Ectodermal cell (in vitro differentiated cells): Measurements from ENCODE around the gene PTPN4.

ENCODE experiments used
- H3K27ac ChIP-seq: 2 replicates; pipeline ENCODE4 v1.7.0; 2013; ENCODE audit warnings: mild to moderate bottlenecking, low read depth, low read length; ENCODE audit not compliant: insufficient read depth, poor library complexity, severe bottlenecking
- H3K27me3 ChIP-seq: 2 replicates; pipeline ENCODE4 v1.7.0; 2013; ENCODE audit warnings: mild to moderate bottlenecking, low read length; ENCODE audit not compliant: insufficient read depth, control insufficient read depth, poor library complexity, severe bottlenecking
- H3K36me3 ChIP-seq: one replicate; pipeline ENCODE4 v1.7.0; 2013; ENCODE audit warnings: low read length; ENCODE audit not compliant: control insufficient read depth, insufficient read depth
- H3K4me1 ChIP-seq: one replicate; pipeline ENCODE4 v1.7.0; 2013; ENCODE audit warnings: low read length; ENCODE audit not compliant: control insufficient read depth, insufficient read depth
- H3K4me3 ChIP-seq: 2 replicates; pipeline ENCODE4 v1.7.0; 2013; ENCODE audit warnings: low read depth, low read length, control low read depth; ENCODE audit not compliant: insufficient read depth
- H3K9me3 ChIP-seq: 2 replicates; pipeline ENCODE4 v1.7.0; 2013; ENCODE audit warnings: mild to moderate bottlenecking, low read length, moderate library complexity; ENCODE audit not compliant: control insufficient read depth
- WGBS, 2 experiments: methylation state at CpG; one replicate each; pipeline ENCODE4 v1.1.7; 2013; ENCODE audit warnings: missing lambda C conversion rate in 2 of 2; 5-methylcytosine and 5-hydroxymethylcytosine counted together

PTPN4 gene

GRCh38 chr2:119849838-119850565 is 90.3 kb downstream of the PTPN4 start:
- peaks cover 3% of the 10 kb centered on the region for H3K36me3 ChIP-seq
- H3K9me3 ChIP-seq: no peaks in the 10 kb centered on the region
- H3K27ac ChIP-seq: no peak overlapping the region
- no peak overlapping the region for H3K4me3 ChIP-seq
- H3K27me3 ChIP-seq: no peaks in the 10 kb centered on the region
- no peaks in the 10 kb centered on the region for H3K4me1 ChIP-seq
- WGBS, 2 experiments: 95 to 96% methylated on average over 3 to 4 of the region's 4 CpGs

- no peaks in the 10 kb centered on the region for H3K9me3 ChIP-seq
Observed at GRCh38 chr2:119852214-119852613, 92.5 kb downstream of the PTPN4 start.

GRCh38 chr2:119853777-119854399 is 94.2 kb downstream of the PTPN4 start:
- Histone ChIP-seq H3K36me3 (peaks cover 3% of the 10 kb centered on the region), H3K27me3 (no peaks in the 10 kb centered on the region), H3K9me3 (no peaks in the 10 kb centered on the region), H3K4me1 (no peaks in the 10 kb centered on the region), H3K27ac (no peak overlapping the region), H3K4me3 (no peak overlapping the region)
- 89 to 92% methylated on average over 8 of the region's 8 CpGs for WGBS, 2 experiments

More at GRCh38 chr2:119852214-119852613, 92.5 kb downstream of the PTPN4 start:
- H3K4me3 ChIP-seq: no peak overlapping the region
- 96 to 98% methylated on average over 6 of the region's 6 CpGs for WGBS, 2 experiments
- H3K27me3 ChIP-seq: no peaks in the 10 kb centered on the region
- no peaks in the 10 kb centered on the region for H3K4me1 ChIP-seq
- H3K27ac ChIP-seq: no peak overlapping the region
- H3K36me3 ChIP-seq: peaks cover 3% of the 10 kb centered on the region

GRCh38 chr2:119856469-119856901 is 96.8 kb downstream of the PTPN4 start:
- Histone ChIP-seq H3K27ac (no peak overlapping the region), H3K4me1 (no peaks in the 10 kb centered on the region), H3K36me3 (no peaks in the 10 kb centered on the region), H3K4me3 (no peak overlapping the region), H3K27me3 (no peaks in the 10 kb centered on the region), H3K9me3 (no peaks in the 10 kb centered on the region)
- WGBS, 2 experiments: 97 to 98% methylated on average over 2 of the region's 2 CpGs

GRCh38 chr2:119857742-119858141 is 98.0 kb downstream of the PTPN4 start:
- WGBS, 2 experiments: 93 to 94% methylated on average over 3 of the region's 3 CpGs
- H3K4me3 ChIP-seq: no peak overlapping the region

GRCh38 chr2:119859528-119859927 is 99.8 kb downstream of the PTPN4 start:
- whole genome bisulfite sequencing, 2 experiments: 93 to 97% methylated on average over 4 of the region's 4 CpGs
- Histone ChIP-seq H3K9me3 (no peaks in the 10 kb centered on the region), H3K27ac (no peak overlapping the region), H3K36me3 (no peaks in the 10 kb centered on the region), H3K27me3 (no peaks in the 10 kb centered on the region), H3K4me3 (no peak overlapping the region), H3K4me1 (no peaks in the 10 kb centered on the region)

More at GRCh38 chr2:119857742-119858141, 98.0 kb downstream of the PTPN4 start:
- H3K36me3 ChIP-seq: no peaks in the 10 kb centered on the region
- no peaks in the 10 kb centered on the region for H3K27me3 ChIP-seq
- no peaks in the 10 kb centered on the region for H3K4me1 ChIP-seq
- H3K9me3 ChIP-seq: no peaks in the 10 kb centered on the region
- H3K27ac ChIP-seq: no peak overlapping the region

GRCh38 chr2:119860924-119861323 is 101.2 kb downstream of the PTPN4 start:
- H3K27ac ChIP-seq: no peak overlapping the region
- H3K36me3 ChIP-seq: no peaks in the 10 kb centered on the region
- WGBS, 2 experiments: 90 to 91% methylated on average over 7 of the region's 7 CpGs

GRCh38 chr2:119862127-119862889 is 102.6 kb downstream of the PTPN4 start:
- no peak overlapping the region for H3K27ac ChIP-seq
- no peaks in the 10 kb centered on the region for H3K4me1 ChIP-seq
- H3K27me3 ChIP-seq: no peaks in the 10 kb centered on the region
- WGBS, 2 experiments: 75 to 82% methylated on average over 2 to 3 of the region's 3 CpGs
- no peaks in the 10 kb centered on the region for H3K36me3 ChIP-seq
- H3K9me3 ChIP-seq: no peaks in the 10 kb centered on the region
- H3K4me3 ChIP-seq: no peak overlapping the region

More at GRCh38 chr2:119860924-119861323, 101.2 kb downstream of the PTPN4 start:
- no peaks in the 10 kb centered on the region for H3K9me3 ChIP-seq
- H3K4me1 ChIP-seq: no peaks in the 10 kb centered on the region
- H3K27me3 ChIP-seq: no peaks in the 10 kb centered on the region
- H3K4me3 ChIP-seq: no peak overlapping the region

- no peaks in the 10 kb centered on the region for H3K27me3 ChIP-seq
- H3K36me3 ChIP-seq: no peaks in the 10 kb centered on the region
- H3K4me3 ChIP-seq: no peak overlapping the region
- no peaks in the 10 kb centered on the region for H3K4me1 ChIP-seq
- no peak overlapping the region for H3K27ac ChIP-seq
- no peaks in the 10 kb centered on the region for H3K9me3 ChIP-seq
- 93% methylated on average over 2 of the region's 3 CpGs for WGBS, 2 experiments
Observed at GRCh38 chr2:119864318-119864717, 104.6 kb downstream of the PTPN4 start.

- Histone ChIP-seq H3K4me1 (no peaks in the 10 kb centered on the region), H3K36me3 (no peaks in the 10 kb centered on the region), H3K27me3 (no peaks in the 10 kb centered on the region), H3K9me3 (no peaks in the 10 kb centered on the region), H3K27ac (no peak overlapping the region), H3K4me3 (no peak overlapping the region)
- 62 to 74% methylated on average over 2 to 3 of the region's 3 CpGs for WGBS, 2 experiments
Observed at GRCh38 chr2:119871725-119872124, 112.0 kb downstream of the PTPN4 start.
